Esophagus squamous epithelium (tissue), 5 donors: ENCODE data around the gene S100A11. TPM values are rescaled to one million over a fixed set of nuclear protein-coding genes. Genes with fewer than 3 reads are reported as not detected.

Source experiments
- DNase-seq: peaks from one replicate; lab custom pipeline; 2025; lab: John Stamatoyannopoulos, UW
- H3K27ac ChIP-seq, 4 donors: fragments of 200-600 bp; sonication (generic); one replicate each; pipeline ENCODE4 v1.5.1; 2016 to 2019; ENCODE audit warnings: mild to moderate bottlenecking in 1 of 4
- H3K27me3 ChIP-seq, 4 donors: fragments of 200-600 bp; sonication (generic); 1 replicate in 3 of 4; 2 replicates in 1 of 4; pipeline versions ENCODE4 v1.5.1 to v1.6.0; 2017 to 2021; ENCODE audit warnings: antibody characterized with exemption in 1 of 4
- H3K36me3 ChIP-seq, 3 donors: fragments of 200-600 bp; sonication (generic); one replicate each; pipeline ENCODE4 v1.5.1; 2016 to 2019
- H3K4me1 ChIP-seq, 3 donors: fragments of 200-600 bp; sonication (generic); one replicate each; pipeline ENCODE4 v1.5.1; 2017 to 2019
- H3K4me3 ChIP-seq, 4 donors: fragments of 200-600 bp; sonication (generic); 1 replicate in 3 of 4; 2 replicates in 1 of 4; pipeline ENCODE4 v1.5.1; 2016 to 2019; ENCODE audit warnings: mild to moderate bottlenecking in 2 of 4, moderate library complexity in 1 of 4
- H3K9me3 ChIP-seq, 3 donors: fragments of 200-600 bp; sonication (generic); one replicate each; pipeline ENCODE4 v1.5.1; 2016 to 2019
- CTCF ChIP-seq, 6 experiments: fragments of 450-650 bp in 4 of 6; fragments of 200-600 bp in 2 of 6; sonication (generic) in 2 of 6; IDR thresholded peaks; one replicate each; pipeline ENCODE4 v1.5.1; 2016 to 2019; ENCODE audit warnings: antibody characterized with exemption in 6 of 6, mild to moderate bottlenecking in 4 of 6, moderate library complexity in 4 of 6
- POLR2A ChIP-seq, 4 donors: fragments of 450-650 bp; IDR thresholded peaks; one replicate each; pipeline ENCODE4 v1.6.1; 2017; ENCODE audit warnings: antibody characterized with exemption in 4 of 4, mild to moderate bottlenecking in 4 of 4, moderate library complexity in 3 of 4
- WGBS, 2 donors: methylation state at CpG; one replicate each; pipeline ENCODE4 v1.1.5; 2018; 5-methylcytosine and 5-hydroxymethylcytosine counted together
- intact Hi-C: fragments of 100-400 bp; cut with DNase I; formaldehyde crosslinking; loops from one replicate; pipeline ENCODE4 v1.15.0; 2022
- total RNA-seq, 4 donors: library from RNA; depleted of rRNA; stranded (reverse); fragments of >200 nt; gene quantifications; one replicate each; pipeline ENCODE4 v1.1.0, GENCODE V29; 2016
- donor health status: DM: yes; HTN: yes; CAD: no.

S100A11 gene
- total RNA-seq, 4 donors from 2014 or later, result 900 to 2,319 (median 1,590) TPM

- whole genome bisulfite sequencing, 2 donors, result 31 to 33% methylated on average over 7 to 10 of the region's 11 CpGs
- H3K4me1 ChIP-seq, result peaks cover 17 to 52% (median 36%) of the 10 kb centered on the region in 3 donors
- intact Hi-C loops, result loop anchor here (5.0 to 10.0 kb wide), 2 partner anchors 130 to 402 kb away; no protein-coding TSS in a partner anchor
- H3K27me3 ChIP-seq, result peaks cover 0 to 25% (median 0%) of the 10 kb centered on the region in 4 donors
- H3K27ac ChIP-seq, result peak overlapping the region in 3 of 4 donors; percentile 98 to 99 (median 99)
- H3K4me3 ChIP-seq, result no peak overlapping the region
- DNase-seq, result peak; percentile 37
- H3K36me3 ChIP-seq, result no peaks in the 10 kb centered on the region
- TF ChIP-seq POLR2A (IDR thresholded peaks at IDR 0.05), result no peak
- TF ChIP-seq CTCF (IDR thresholded peaks at IDR 0.05), result peak; percentile 76 to 97 (median 93)
- no peaks in the 10 kb centered on the region for H3K9me3 ChIP-seq
Measured at GRCh38 chr1:152052606-152053005, 15.8 kb upstream of the S100A11 start.

GRCh38 chr1:152050886-152051675 is 14.3 kb upstream of the S100A11 start:
- H3K27ac ChIP-seq, result peak overlapping the region; percentile 79 to 99 (median 98)
- peaks cover 33 to 68% (median 44%) of the 10 kb centered on the region in 3 donors for H3K4me1 ChIP-seq
- 22 to 58% methylated on average over 3 to 6 of the region's 6 CpGs for WGBS, 2 donors
- TF ChIP-seq CTCF (IDR thresholded peaks at IDR 0.05) (peak in 1 of 6 experiments; percentile 17), POLR2A (IDR thresholded peaks at IDR 0.05) (peak in 1 of 4 donors; percentile 27)
- no peak overlapping the region for H3K4me3 ChIP-seq
- intact Hi-C loops, result loop anchor here (5.0 to 10.0 kb wide), 2 partner anchors 131 to 404 kb away; no protein-coding TSS in a partner anchor
- H3K27me3 ChIP-seq, result peaks cover 0 to 21% (median 0%) of the 10 kb centered on the region in 4 donors
- DNase-seq, result no peak
- no peaks in the 10 kb centered on the region for H3K9me3 ChIP-seq
- H3K36me3 ChIP-seq, result no peaks in the 10 kb centered on the region

- no peak for DNase-seq
- TF ChIP-seq POLR2A (IDR thresholded peaks at IDR 0.05) (no peak), CTCF (IDR thresholded peaks at IDR 0.05) (no peak)
- peaks cover 0 to 13% (median 0%) of the 10 kb centered on the region in 4 donors for H3K27me3 ChIP-seq
- WGBS, 2 donors, result 45 to 50% methylated on average over 8 of the region's 8 CpGs
- no peaks in the 10 kb centered on the region for H3K36me3 ChIP-seq
- no peak overlapping the region for H3K4me3 ChIP-seq
- peak overlapping the region; percentile 96 to 99 (median 98) for H3K27ac ChIP-seq
- peaks cover 36 to 76% (median 46%) of the 10 kb centered on the region in 3 donors for H3K4me1 ChIP-seq
- intact Hi-C loops, result loop anchor here (5.0 to 10.0 kb wide), 2 partner anchors 133 to 405 kb away; no protein-coding TSS in a partner anchor
- H3K9me3 ChIP-seq, result no peaks in the 10 kb centered on the region
Measured at GRCh38 chr1:152049291-152050083, 12.7 kb upstream of the S100A11 start.

GRCh38 chr1:152048416-152049009 is 11.7 kb upstream of the S100A11 start:
- peaks cover 36 to 84% (median 48%) of the 10 kb centered on the region in 3 donors for H3K4me1 ChIP-seq
- 18 to 24% methylated on average over 5 to 6 of the region's 6 CpGs for WGBS, 2 donors
- peak; percentile 66 for DNase-seq

More at GRCh38 chr1:152048416-152049009, 11.7 kb upstream of the S100A11 start:
- TF ChIP-seq CTCF (IDR thresholded peaks at IDR 0.05) (peak in 2 of 6 experiments; percentile 29 to 32), POLR2A (IDR thresholded peaks at IDR 0.05) (peak in 1 of 4 donors; percentile 15)
- Histone ChIP-seq H3K27me3 (peaks cover 0 to 9% (median 0%) of the 10 kb centered on the region in 4 donors), H3K27ac (peak overlapping the region; percentile 96 to 99 (median 98)), H3K4me3 (peak overlapping the region; percentile 7 to 51 (median 24)), H3K9me3 (no peaks in the 10 kb centered on the region), H3K36me3 (no peaks in the 10 kb centered on the region)
- intact Hi-C loops, result no loop called here
